Left lung (tissue), 10 donors: ENCODE results near the gene MSLN. TPM values are rescaled to one million over a fixed set of nuclear protein-coding genes. Genes with fewer than 3 reads are reported as not detected.

Experiments used
- ATAC-seq: fragments of 200-7000 bp; cut with Tn5 transposase; one replicate; pipeline ENCODE4 v1.9.1; 2020; ENCODE audit warnings: moderate library complexity
- DNase-seq, 4 donors: peaks; one replicate each; pipeline ENCODE4 v3.0.0-alpha.2; 2013 to 2020
- H3K27ac ChIP-seq, 2 donors: fragments of 200-600 bp; sonication (generic) in 1 of 2; one replicate each; pipeline versions ENCODE4 v1.5.0 to v1.8.0; 2020 to 2021
- H3K27me3 ChIP-seq, 2 donors: fragments of 200-600 bp; sonication (generic) in 1 of 2; one replicate each; pipeline versions ENCODE4 v1.5.0 to v1.8.0; 2020 to 2021
- H3K36me3 ChIP-seq, 2 donors: fragments of 200-600 bp; sonication (generic) in 1 of 2; one replicate each; pipeline versions ENCODE4 v1.5.0 to v1.8.0; 2020 to 2021
- H3K4me1 ChIP-seq, 2 donors: fragments of 200-600 bp; one replicate each; pipeline ENCODE4 v1.8.0; 2021
- H3K4me3 ChIP-seq, 2 donors: fragments of 200-600 bp; sonication (generic) in 1 of 2; one replicate each; pipeline versions ENCODE4 v1.5.0 to v1.8.0; 2020 to 2021; ENCODE audit warnings: mild to moderate bottlenecking in 1 of 2
- H3K9me3 ChIP-seq, 2 donors: fragments of 200-600 bp; sonication (generic) in 1 of 2; one replicate each; pipeline versions ENCODE4 v1.5.0 to v1.8.0; 2020 to 2021
- intact Hi-C, 2 donors: fragments of 100-400 bp; cut with DNase I; formaldehyde crosslinking; loops; one replicate each; pipeline versions ENCODE4 v1.11.2 to v1.14.2; 2022
- polyA plus RNA-seq, 6 donors: library from polyadenylated mRNA; unstranded; fragments of 120-200 nt; gene quantifications; one replicate each; pipeline ENCODE4 v1.2.1, GENCODE V29; 2013; ENCODE audit not compliant: insufficient read length in 6 of 6
- total RNA-seq, 2 donors: library from RNA; stranded (reverse); fragmentation: NEBNext Ultra II Directional; extraction: Animal tissue kit (Norgen Biotek cat#: 25700); gene quantifications; one replicate each; pipeline ENCODE4 v1.2.1, GENCODE V29; 2021
- TF ChIP-seq, protein P1 (sequence below), 2 donors: fragments of 200-600 bp; sonication (generic) in 1 of 2; IDR thresholded peaks; one replicate each; pipeline versions ENCODE4 v1.5.0 to v1.8.0; 2021; ENCODE audit warnings: antibody characterized with exemption in 2 of 2
- donor health status: DM: no; HTN: yes; CAD: no.
- donor health status: DM: no; HTN: no; CAD: no.

MSLN gene
- total and polyA plus RNA-seq, 8 donors: 14.5 to 464 (median 20.8) TPM

DNA sequence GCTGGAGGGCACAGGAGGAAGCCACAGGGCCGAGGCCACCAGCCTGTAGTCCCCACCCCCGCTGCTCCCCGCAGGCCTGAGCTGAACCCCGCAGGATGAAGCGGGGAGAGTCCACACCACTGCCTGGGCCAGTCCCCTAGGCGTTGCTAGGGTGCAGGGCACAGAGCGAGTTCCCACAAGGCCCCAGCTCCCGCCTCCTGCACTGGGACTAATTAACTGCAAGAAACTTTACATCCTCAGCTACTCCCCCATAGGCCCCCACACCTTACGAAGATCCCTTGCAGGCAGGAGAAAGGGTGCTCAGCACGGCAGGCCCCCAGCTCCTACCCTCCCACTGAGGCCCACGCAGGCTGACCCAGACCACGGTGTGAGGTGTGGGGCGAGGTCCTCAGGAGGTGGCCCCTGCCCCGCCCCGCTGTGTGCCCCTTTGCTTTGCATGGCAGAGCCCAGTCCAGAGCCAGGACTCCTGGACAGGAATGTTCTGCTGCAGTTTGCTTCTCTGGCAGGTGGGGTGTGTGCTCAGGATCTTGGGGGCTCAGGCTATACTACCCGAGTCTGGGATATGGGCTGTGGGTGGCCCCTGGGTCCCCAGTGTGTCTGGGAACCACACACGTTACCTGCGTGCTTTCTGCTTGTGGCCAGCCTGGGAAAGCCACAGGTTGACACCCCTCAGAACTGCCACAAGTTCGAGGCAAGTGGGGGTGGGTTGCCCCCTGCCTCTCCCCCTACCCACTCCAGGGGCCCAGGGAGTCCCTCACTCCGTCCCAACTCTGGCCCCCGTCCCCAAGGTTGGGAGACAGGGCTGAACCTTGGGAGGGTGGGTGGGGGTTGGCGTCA is 38.8 kb downstream of the MSLN start:
- H3K36me3 ChIP-seq: no peaks in the 10 kb centered on the region
- peaks cover 22 to 57% of the 10 kb centered on the region in 2 donors for H3K27me3 ChIP-seq
- no peaks in the 10 kb centered on the region for H3K4me1 ChIP-seq
- no peak overlapping the region for H3K4me3 ChIP-seq
- no peak overlapping the region for H3K27ac ChIP-seq
- no peaks in the 10 kb centered on the region for H3K9me3 ChIP-seq
- no peak for ATAC-seq
- TF ChIP-seq, protein P1, sequence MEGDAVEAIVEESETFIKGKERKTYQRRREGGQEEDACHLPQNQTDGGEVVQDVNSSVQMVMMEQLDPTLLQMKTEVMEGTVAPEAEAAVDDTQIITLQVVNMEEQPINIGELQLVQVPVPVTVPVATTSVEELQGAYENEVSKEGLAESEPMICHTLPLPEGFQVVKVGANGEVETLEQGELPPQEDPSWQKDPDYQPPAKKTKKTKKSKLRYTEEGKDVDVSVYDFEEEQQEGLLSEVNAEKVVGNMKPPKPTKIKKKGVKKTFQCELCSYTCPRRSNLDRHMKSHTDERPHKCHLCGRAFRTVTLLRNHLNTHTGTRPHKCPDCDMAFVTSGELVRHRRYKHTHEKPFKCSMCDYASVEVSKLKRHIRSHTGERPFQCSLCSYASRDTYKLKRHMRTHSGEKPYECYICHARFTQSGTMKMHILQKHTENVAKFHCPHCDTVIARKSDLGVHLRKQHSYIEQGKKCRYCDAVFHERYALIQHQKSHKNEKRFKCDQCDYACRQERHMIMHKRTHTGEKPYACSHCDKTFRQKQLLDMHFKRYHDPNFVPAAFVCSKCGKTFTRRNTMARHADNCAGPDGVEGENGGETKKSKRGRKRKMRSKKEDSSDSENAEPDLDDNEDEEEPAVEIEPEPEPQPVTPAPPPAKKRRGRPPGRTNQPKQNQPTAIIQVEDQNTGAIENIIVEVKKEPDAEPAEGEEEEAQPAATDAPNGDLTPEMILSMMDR (IDR thresholded peaks at IDR 0.05): no peak
- intact Hi-C loops: no loop called here
- DNase-seq: no peak

DNA sequence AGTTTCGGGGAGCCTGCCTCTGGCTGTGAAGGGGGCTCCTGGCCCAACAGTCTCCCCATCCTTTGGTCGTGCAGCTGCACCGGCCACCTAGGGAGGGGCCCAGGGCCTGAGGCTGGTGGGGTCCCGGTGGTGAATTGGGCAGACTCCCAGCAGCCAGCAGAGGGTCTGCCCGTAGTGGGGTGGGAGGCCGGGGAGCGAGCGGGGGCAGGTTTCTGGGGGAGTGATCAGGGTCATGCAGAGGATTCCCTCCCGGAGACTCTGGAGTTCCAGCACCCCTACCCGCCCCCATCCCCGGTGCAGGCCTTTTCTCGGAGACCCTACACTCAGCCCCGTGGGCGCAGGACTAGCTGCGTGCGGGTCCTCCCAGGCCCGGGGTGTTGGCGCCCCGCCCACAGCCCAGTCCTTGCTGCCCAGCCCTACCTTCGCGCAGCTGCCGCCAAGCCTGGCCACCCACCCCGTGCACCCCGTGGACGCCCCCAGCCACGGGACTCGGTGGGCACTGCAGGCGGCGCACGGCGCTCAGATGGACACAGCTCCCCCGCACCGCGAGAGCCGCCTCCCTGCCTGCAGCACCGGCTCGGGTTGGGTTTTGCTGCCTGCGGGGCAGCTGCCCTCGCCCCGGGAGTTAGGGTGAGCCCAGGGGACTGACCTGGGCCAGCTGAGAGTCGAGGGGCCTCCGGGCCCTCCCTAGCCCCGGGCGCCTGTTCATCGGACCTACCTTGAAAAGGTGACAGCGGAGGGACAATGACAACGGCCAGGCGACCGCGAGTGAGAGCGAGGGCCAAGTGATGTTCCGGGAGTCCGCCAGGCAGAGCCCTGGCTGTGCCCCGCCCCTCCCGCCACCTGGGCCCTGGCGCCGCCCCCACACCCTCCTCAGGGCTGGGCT is 39.7 kb downstream of the MSLN start, which contains the start of gene GNG13:
GNG13 (minus strand) TSS at position 787 of the 886 bp plus-strand sequence. CDS start 1,657 bp downstream, outside the sequence.
- intact Hi-C loops: no loop called here
- Histone ChIP-seq H3K36me3 (no peaks in the 10 kb centered on the region), H3K4me3 (no peak within 1 kb of the TSS), H3K9me3 (no peaks in the 10 kb centered on the region), H3K27me3 (peaks cover 22 to 60% of the 10 kb centered on the region in 2 donors), H3K27ac (no peak within 1 kb of the TSS), H3K4me1 (no peaks in the 10 kb centered on the region)
- TF ChIP-seq, protein P1 (IDR thresholded peaks at IDR 0.05): no peak
- ATAC-seq: peak; percentile 9
- no peak for DNase-seq

DNA sequence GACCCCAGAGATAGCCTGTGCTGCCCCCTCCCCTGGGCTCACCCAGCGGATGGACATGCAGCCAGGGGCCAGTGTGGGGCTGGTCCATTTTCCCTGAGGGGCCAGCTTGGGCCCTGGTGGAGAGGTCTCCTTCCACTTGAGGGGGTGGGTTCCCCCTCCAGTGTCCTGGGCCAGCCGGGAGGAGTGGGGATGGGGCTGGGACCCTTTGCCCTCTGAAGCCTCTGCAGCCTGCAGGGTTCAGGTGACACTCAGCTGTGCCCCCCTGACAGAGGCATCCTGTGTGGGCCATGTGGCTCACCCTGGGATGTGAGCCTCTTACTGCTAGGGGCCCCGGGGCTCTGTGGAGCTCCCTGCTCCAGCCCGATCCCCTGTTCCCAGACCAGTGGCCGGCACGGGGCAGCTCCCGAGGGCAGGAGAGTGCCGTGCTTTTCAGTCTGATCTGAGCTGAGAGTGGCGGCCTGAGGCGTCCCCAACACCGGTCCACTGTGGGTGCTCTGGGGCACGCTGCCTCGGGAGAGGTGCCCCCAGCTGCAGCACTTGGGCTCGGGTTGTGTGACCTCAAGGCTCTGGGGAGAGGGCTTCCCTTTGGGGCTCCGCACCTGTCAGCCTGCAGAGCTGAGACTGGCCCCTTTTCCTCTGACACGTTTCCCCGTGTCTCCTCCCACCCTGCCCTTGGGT is 40.4 kb downstream of the MSLN start:
- no peak overlapping the region for H3K27ac ChIP-seq
- H3K9me3 ChIP-seq: no peaks in the 10 kb centered on the region
- H3K27me3 ChIP-seq: peaks cover 22 to 60% of the 10 kb centered on the region in 2 donors
- DNase-seq (no peak), ATAC-seq (no peak)
- TF ChIP-seq, protein P1 (IDR thresholded peaks at IDR 0.05): no peak
- H3K4me3 ChIP-seq: no peak overlapping the region
- H3K36me3 ChIP-seq: no peaks in the 10 kb centered on the region
- intact Hi-C loops: no loop called here
- H3K4me1 ChIP-seq: peaks cover 0 to 5% of the 10 kb centered on the region in 2 donors

DNA sequence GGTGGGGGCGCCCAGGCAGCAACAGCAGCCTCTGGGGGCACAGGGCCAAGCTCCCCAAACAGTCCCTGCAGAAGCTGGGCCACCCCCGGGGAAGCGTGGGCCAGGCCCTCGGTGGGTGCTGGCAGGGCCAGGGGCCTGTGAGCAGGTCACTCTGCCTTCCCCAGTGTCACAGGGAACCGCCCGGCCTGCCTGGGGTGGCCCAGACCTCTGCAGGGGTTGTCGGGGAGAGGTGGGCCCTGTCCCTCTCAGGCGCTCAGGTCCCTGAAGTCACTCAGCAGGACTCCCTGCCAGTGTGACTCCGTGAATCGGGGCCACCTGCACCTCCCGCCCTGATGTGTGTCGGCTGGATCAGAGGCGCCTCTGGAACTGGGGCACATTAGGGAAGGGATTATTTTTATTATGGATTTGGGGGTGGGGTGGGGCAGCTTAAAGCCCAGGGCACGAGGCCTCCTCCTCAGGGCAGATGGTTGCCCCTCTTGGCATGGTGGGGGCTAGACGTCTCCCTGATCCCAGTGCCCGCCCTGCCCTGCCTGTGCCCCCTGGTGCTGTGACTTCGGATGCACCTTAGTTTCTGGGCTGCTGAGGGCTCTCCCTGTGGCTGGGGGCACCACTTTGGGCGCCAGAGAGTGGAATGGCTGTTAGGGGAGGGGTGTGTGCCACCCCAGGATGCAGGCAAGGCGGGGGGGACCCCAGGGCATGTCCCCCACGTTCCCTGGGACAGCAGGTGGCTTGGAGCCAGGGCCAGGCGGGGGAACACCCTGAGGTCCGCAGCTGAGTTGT is 41.2 kb downstream of the MSLN start:
- ATAC-seq (no peak), DNase-seq (no peak)
- no peaks in the 10 kb centered on the region for H3K9me3 ChIP-seq
- intact Hi-C loops: no loop called here
- no peaks in the 10 kb centered on the region for H3K36me3 ChIP-seq
- H3K27me3 ChIP-seq: peaks cover 22 to 60% of the 10 kb centered on the region in 2 donors
- TF ChIP-seq, protein P1 (IDR thresholded peaks at IDR 0.05): no peak
- peaks cover 0 to 13% of the 10 kb centered on the region in 2 donors for H3K4me1 ChIP-seq
- no peak overlapping the region for H3K4me3 ChIP-seq
- no peak overlapping the region for H3K27ac ChIP-seq
